Measurements from ENCODE around the gene FRMD4A.

FRMD4A gene

GRCh38 chr10:13883636-13884444, 446.9 kb downstream of the FRMD4A start:
- TF ChIP-seq ZBTB7A (IDR thresholded peaks at IDR 0.05; ENCODE audit: low read depth) = no peak
- TF ChIP-seq TAF1 (IDR thresholded peaks at IDR 0.05; ENCODE audit: low read depth) = no peak
- TF ChIP-seq TEAD4 (IDR thresholded peaks at IDR 0.05) = no peak
- no peak for TF ChIP-seq EP300 (IDR thresholded peaks at IDR 0.05; ENCODE audit: borderline replicate concordance)
- no peak for TF ChIP-seq CREB1 (IDR thresholded peaks at IDR 0.05; ENCODE audit: low read depth)
- TF ChIP-seq RAD21 (IDR thresholded peaks at IDR 0.05; ENCODE audit: low read depth) = no peak
- no peak for TF ChIP-seq USF1 (IDR thresholded peaks at IDR 0.05)
- no peak for TF ChIP-seq TCF12 (IDR thresholded peaks at IDR 0.05; ENCODE audit: low read depth)
- no peak for TF ChIP-seq REST (IDR thresholded peaks at IDR 0.05; ENCODE audit: low read depth)
- no peak for TF ChIP-seq YY1 (IDR thresholded peaks at IDR 0.05; ENCODE audit: low read depth)
- no peak for TF ChIP-seq EGR1 (IDR thresholded peaks at IDR 0.05)
- TF ChIP-seq NFIC (IDR thresholded peaks at IDR 0.05) = no peak
- no peak for TF ChIP-seq MAX (IDR thresholded peaks at IDR 0.05)
- no peak for TF ChIP-seq CEBPB (IDR thresholded peaks at IDR 0.05)
- no peak for TF ChIP-seq FOXM1 (IDR thresholded peaks at IDR 0.05; ENCODE audit: borderline replicate concordance, low read depth)

GRCh38 chr10:13882119-13882711, 448.5 kb downstream of the FRMD4A start:
- TF ChIP-seq EGR1 (IDR thresholded peaks at IDR 0.05) = no peak

GRCh38 chr10:13880760-13881159, 450.0 kb downstream of the FRMD4A start:
- no peak for TF ChIP-seq TCF12 (IDR thresholded peaks at IDR 0.05; ENCODE audit: low read depth)
- no peak for TF ChIP-seq USF1 (IDR thresholded peaks at IDR 0.05)
- TF ChIP-seq TEAD4 (IDR thresholded peaks at IDR 0.05) = no peak
- no peak for TF ChIP-seq MAX (IDR thresholded peaks at IDR 0.05)
- TF ChIP-seq TAF1 (IDR thresholded peaks at IDR 0.05; ENCODE audit: low read depth) = no peak
- TF ChIP-seq CREB1 (IDR thresholded peaks at IDR 0.05; ENCODE audit: low read depth) = no peak
- TF ChIP-seq FOXM1 (IDR thresholded peaks at IDR 0.05; ENCODE audit: borderline replicate concordance, low read depth) = no peak
- no peak for TF ChIP-seq ZBTB7A (IDR thresholded peaks at IDR 0.05; ENCODE audit: low read depth)
- TF ChIP-seq EGR1 (IDR thresholded peaks at IDR 0.05) = no peak
- no peak for TF ChIP-seq RAD21 (IDR thresholded peaks at IDR 0.05; ENCODE audit: low read depth)
- TF ChIP-seq REST (IDR thresholded peaks at IDR 0.05; ENCODE audit: low read depth) = no peak
- no peak for TF ChIP-seq EP300 (IDR thresholded peaks at IDR 0.05; ENCODE audit: borderline replicate concordance)
- TF ChIP-seq NFIC (IDR thresholded peaks at IDR 0.05) = no peak
- no peak for TF ChIP-seq CEBPB (IDR thresholded peaks at IDR 0.05)

- TF ChIP-seq CEBPB (IDR thresholded peaks at IDR 0.05) (no peak), REST (IDR thresholded peaks at IDR 0.05; ENCODE audit: low read depth) (no peak), TCF12 (IDR thresholded peaks at IDR 0.05; ENCODE audit: low read depth) (no peak), RAD21 (IDR thresholded peaks at IDR 0.05; ENCODE audit: low read depth) (no peak), CREB1 (IDR thresholded peaks at IDR 0.05; ENCODE audit: low read depth) (no peak), FOXM1 (IDR thresholded peaks at IDR 0.05; ENCODE audit: borderline replicate concordance, low read depth) (no peak), NFIC (IDR thresholded peaks at IDR 0.05) (no peak), MAX (IDR thresholded peaks at IDR 0.05) (no peak), ZBTB7A (IDR thresholded peaks at IDR 0.05; ENCODE audit: low read depth) (no peak), USF1 (IDR thresholded peaks at IDR 0.05) (no peak), YY1 (IDR thresholded peaks at IDR 0.05; ENCODE audit: low read depth) (no peak), EGR1 (IDR thresholded peaks at IDR 0.05) (no peak), EP300 (IDR thresholded peaks at IDR 0.05; ENCODE audit: borderline replicate concordance) (no peak), TAF1 (IDR thresholded peaks at IDR 0.05; ENCODE audit: low read depth) (no peak), TEAD4 (IDR thresholded peaks at IDR 0.05) (no peak)
Measured at GRCh38 chr10:13877154-13877909, 453.4 kb downstream of the FRMD4A start.

Data from Ishikawa (cell line).